Measurements from ENCODE around the gene USH2A. TPM values are rescaled to one million over a fixed set of nuclear protein-coding genes. Genes with fewer than 3 reads are reported as not detected.

The USH2A gene
- total RNA-seq, 2 donors from 2014 or later: 0.74 TPM; not detected in 1

DNA sequence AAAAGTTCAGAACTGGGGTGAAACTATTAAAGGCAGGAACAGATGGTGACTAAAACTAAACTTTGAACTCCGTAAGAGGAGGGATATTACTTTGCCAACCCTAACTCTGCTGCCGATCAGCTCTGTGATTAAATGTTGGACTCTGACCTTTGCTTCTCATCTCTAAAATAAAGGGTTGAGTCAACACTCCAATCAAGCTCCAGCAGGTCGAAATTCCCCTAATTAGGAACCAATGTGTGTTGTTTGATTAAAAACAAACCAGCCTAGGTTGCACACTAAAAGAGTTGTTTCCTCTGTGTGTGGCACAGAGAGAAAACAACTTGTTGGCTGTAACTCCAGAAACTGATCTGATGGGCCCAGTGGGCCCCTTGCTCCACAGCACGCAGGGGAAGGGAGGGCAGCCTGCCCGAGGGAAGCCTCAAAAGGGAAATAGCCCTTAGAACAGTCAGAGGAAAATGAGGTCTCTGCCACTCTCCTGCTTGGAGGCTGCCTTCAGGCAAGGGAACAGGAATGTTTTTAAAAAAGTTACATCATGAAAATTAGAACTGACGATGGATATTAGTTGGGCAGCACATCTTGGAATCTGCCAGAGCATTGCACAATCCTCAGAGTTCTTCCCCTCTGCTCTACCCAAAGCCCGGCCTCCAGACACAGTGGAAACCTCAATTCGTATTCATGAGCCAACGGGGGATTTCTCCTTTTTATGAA lies 786.8 kb downstream of the USH2A start:
- peak overlapping the region; percentile 63 to 70 for H3K27ac ChIP-seq
- no peaks in the 10 kb centered on the region for H3K27me3 ChIP-seq (replicated peaks; ENCODE audit: insufficient read depth)
- intact Hi-C loops (cut with DNase I): loop anchor here (10.0 kb wide), 1 partner anchor 72 kb away; the partner anchor contains the start of gene KCTD3
- no peaks in the 10 kb centered on the region for H3K36me3 ChIP-seq
- no peaks in the 10 kb centered on the region for H3K9me3 ChIP-seq
- TF ChIP-seq POLR2A (IDR thresholded peaks at IDR 0.05): no peak
- TF ChIP-seq CTCF (IDR thresholded peaks at IDR 0.05): no peak
- TF ChIP-seq POLR2AphosphoS5 (IDR thresholded peaks at IDR 0.05): no peak
- WGBS: 46% methylated on average over 9 of the region's 9 CpGs
- no peaks in the 10 kb centered on the region for H3K4me1 ChIP-seq (replicated peaks)
- peak; percentile 10 for DNase-seq (ENCODE audit: low spot score)
- no peak overlapping the region for H3K4me3 ChIP-seq

DNA sequence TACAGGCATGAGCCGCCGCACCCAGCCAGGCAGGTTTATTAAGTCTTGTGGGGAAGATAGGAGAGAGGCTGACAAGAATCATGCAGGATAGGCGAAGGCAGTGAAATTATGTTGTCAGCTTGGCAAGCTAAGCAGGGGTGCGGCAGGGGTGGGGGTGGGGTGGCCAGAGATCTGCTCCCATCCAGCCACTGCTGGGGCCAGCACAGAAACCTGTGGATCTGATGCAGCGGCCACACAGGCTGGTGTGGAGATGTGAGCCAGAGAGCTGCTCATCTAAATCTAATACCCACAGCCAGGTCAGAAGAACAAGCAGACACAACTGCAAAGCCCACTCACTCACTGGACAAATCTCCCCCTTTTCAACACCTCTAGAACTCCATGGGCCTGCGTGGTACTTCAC lies 787.4 kb downstream of the USH2A start:
- Histone ChIP-seq H3K27me3 (replicated peaks; ENCODE audit: insufficient read depth) (no peaks in the 10 kb centered on the region), H3K4me1 (replicated peaks) (no peaks in the 10 kb centered on the region), H3K27ac (peak overlapping the region; percentile 63 to 70), H3K36me3 (no peaks in the 10 kb centered on the region), H3K4me3 (no peak overlapping the region), H3K9me3 (no peaks in the 10 kb centered on the region)
- intact Hi-C loops (cut with DNase I): loop anchor here (10.0 kb wide), 1 partner anchor 71 kb away; the partner anchor contains the start of gene KCTD3
- TF ChIP-seq POLR2A (IDR thresholded peaks at IDR 0.05): no peak
- TF ChIP-seq POLR2AphosphoS5 (IDR thresholded peaks at IDR 0.05): no peak
- TF ChIP-seq CTCF (IDR thresholded peaks at IDR 0.05): no peak
- 91% methylated on average over 5 of the region's 6 CpGs for WGBS
- DNase-seq (ENCODE audit: low spot score): no peak

- WGBS: 24% methylated on average over 3 of the region's 3 CpGs
These were observed 791.8 kb downstream of the USH2A start for GRCh38 chr1:215631489-215631888.

GRCh38 chr1:215631040-215631439 lies 792.2 kb downstream of the USH2A start:
- no peaks in the 10 kb centered on the region for H3K4me1 ChIP-seq (replicated peaks)
- WGBS: 65% methylated on average over 1 of the region's 1 CpG
- H3K27ac ChIP-seq: no peak overlapping the region
- no peaks in the 10 kb centered on the region for H3K36me3 ChIP-seq
- H3K4me3 ChIP-seq: no peak overlapping the region
- H3K27me3 ChIP-seq (replicated peaks; ENCODE audit: insufficient read depth): no peaks in the 10 kb centered on the region
- H3K9me3 ChIP-seq: no peaks in the 10 kb centered on the region
- intact Hi-C loops (cut with DNase I): loop anchor here (10.0 kb wide), 1 partner anchor 66 kb away; the partner anchor contains the start of gene KCTD3
- DNase-seq (ENCODE audit: low spot score): no peak
- no peak for TF ChIP-seq POLR2AphosphoS5 (IDR thresholded peaks at IDR 0.05)
- TF ChIP-seq CTCF (IDR thresholded peaks at IDR 0.05): no peak
- no peak for TF ChIP-seq POLR2A (IDR thresholded peaks at IDR 0.05)

More at GRCh38 chr1:215631489-215631888, 791.8 kb downstream of the USH2A start:
- Histone ChIP-seq H3K4me3 (no peak overlapping the region), H3K36me3 (no peaks in the 10 kb centered on the region), H3K9me3 (no peaks in the 10 kb centered on the region), H3K27me3 (replicated peaks; ENCODE audit: insufficient read depth) (no peaks in the 10 kb centered on the region), H3K27ac (no peak overlapping the region), H3K4me1 (replicated peaks) (no peaks in the 10 kb centered on the region)
- intact Hi-C loops (cut with DNase I): loop anchor here (10.0 kb wide), 1 partner anchor 67 kb away; the partner anchor contains the start of gene KCTD3
- TF ChIP-seq POLR2A (IDR thresholded peaks at IDR 0.05) (no peak), POLR2AphosphoS5 (IDR thresholded peaks at IDR 0.05) (no peak), CTCF (IDR thresholded peaks at IDR 0.05) (no peak)
- DNase-seq (ENCODE audit: low spot score): no peak

- H3K27ac ChIP-seq: no peak overlapping the region
- intact Hi-C loops (cut with DNase I): no loop called here
These were observed 797.3 kb downstream of the USH2A start for GRCh38 chr1:215625949-215626348.

More at GRCh38 chr1:215625949-215626348, 797.3 kb downstream of the USH2A start:
- H3K36me3 ChIP-seq: no peaks in the 10 kb centered on the region
- TF ChIP-seq POLR2A (IDR thresholded peaks at IDR 0.05): no peak
- no peak for TF ChIP-seq POLR2AphosphoS5 (IDR thresholded peaks at IDR 0.05)
- TF ChIP-seq CTCF (IDR thresholded peaks at IDR 0.05): no peak
- no peak for DNase-seq (ENCODE audit: low spot score)
- H3K4me1 ChIP-seq (replicated peaks): no peaks in the 10 kb centered on the region
- H3K9me3 ChIP-seq: no peaks in the 10 kb centered on the region
- no peak overlapping the region for H3K4me3 ChIP-seq
- H3K27me3 ChIP-seq (replicated peaks; ENCODE audit: insufficient read depth): no peaks in the 10 kb centered on the region

All from prostate gland (tissue), 2 donors.